Common myeloid progenitor, CD34-positive (primary cell): Measurements from ENCODE around the gene CST9L.

Experiments
- CTCF ChIA-PET: fragments of 350-600 bp; sonication (Branson Sonifier 250); formaldehyde crosslinking; loops from one replicate; lab custom pipeline; 2021; ENCODE audit warnings: antibody characterized with exemption; lab: Charles Lee
- POLR2A ChIA-PET: fragments of 350-600 bp; sonication (Branson Sonifier 250); formaldehyde crosslinking; loops from one replicate; lab custom pipeline; 2021; ENCODE audit warnings: antibody characterized with exemption; lab: Charles Lee
- DNase-seq, 3 donors: peaks; one replicate each; pipeline versions ENCODE4 v3.0.0 to v3.0.0-alpha.2; 2013
- H3K27ac ChIP-seq, 2 experiments: 1 replicate in 1 of 2; 2 replicates in 1 of 2; pipeline ENCODE4 v1.7.0; 2013; ENCODE audit warnings: inconsistent platforms in 2 of 2, low read length in 2 of 2, mild to moderate bottlenecking in 2 of 2, low read depth in 1 of 2, moderate library complexity in 1 of 2; ENCODE audit not compliant: severe bottlenecking in 2 of 2, insufficient read depth in 1 of 2, poor library complexity in 1 of 2
- H3K27me3 ChIP-seq, 5 experiments: replicated peaks in 2 of 5; 1 replicate in 3 of 5; 2 replicates in 2 of 5; pipeline versions ENCODE4 v1.6.1 to v1.7.0; 2013; ENCODE audit warnings: low read length in 4 of 5, mild to moderate bottlenecking in 2 of 5, moderate library complexity in 2 of 5, inconsistent platforms in 1 of 5; ENCODE audit not compliant: insufficient read depth in 5 of 5, control insufficient read depth in 4 of 5
- H3K36me3 ChIP-seq, 4 experiments: 1 replicate in 2 of 4; 2 replicates in 2 of 4; pipeline versions ENCODE4 v1.6.1 to v1.7.0; 2013; ENCODE audit warnings: low read length in 3 of 4, control low read depth in 1 of 4, mild to moderate bottlenecking in 1 of 4; ENCODE audit not compliant: control insufficient read depth in 4 of 4, insufficient read depth in 4 of 4
- H3K4me1 ChIP-seq, 4 experiments: 1 replicate in 3 of 4; 2 replicates in 1 of 4; pipeline versions ENCODE4 v1.6.1 to v1.7.1; 2013; ENCODE audit warnings: low read length in 3 of 4, mild to moderate bottlenecking in 3 of 4, control low read depth in 1 of 4, inconsistent platforms in 1 of 4, moderate library complexity in 1 of 4; ENCODE audit not compliant: control insufficient read depth in 4 of 4, insufficient read depth in 4 of 4; ENCODE audit errors: control extremely low read depth in 1 of 4
- H3K4me3 ChIP-seq, 7 experiments: 1 replicate in 4 of 7; 2 replicates in 3 of 7; pipeline versions ENCODE4 v1.5.1 to v1.7.0; 2013; ENCODE audit warnings: mild to moderate bottlenecking in 7 of 7, low read length in 6 of 7, moderate library complexity in 6 of 7, inconsistent platforms in 2 of 7, low read depth in 2 of 7, control low read depth in 1 of 7; ENCODE audit not compliant: insufficient read depth in 4 of 7, control insufficient read depth in 1 of 7; ENCODE audit errors: extremely low read depth in 1 of 7
- H3K9me3 ChIP-seq, 5 experiments: 1 replicate in 4 of 5; 2 replicates in 1 of 5; pipeline versions ENCODE4 v1.6.1 to v1.7.1; 2013; ENCODE audit warnings: low read length in 4 of 5, mild to moderate bottlenecking in 2 of 5, inconsistent platforms in 1 of 5, low read depth in 1 of 5, moderate library complexity in 1 of 5; ENCODE audit not compliant: control insufficient read depth in 4 of 5, insufficient read depth in 2 of 5; ENCODE audit errors: control extremely low read depth in 1 of 5
- WGBS: methylation state at CpG from one replicate; pipeline ENCODE4 v1.1.5; 2013; ENCODE audit not compliant: insufficient coverage; 5-methylcytosine and 5-hydroxymethylcytosine counted together

The CST9L gene

DNA sequence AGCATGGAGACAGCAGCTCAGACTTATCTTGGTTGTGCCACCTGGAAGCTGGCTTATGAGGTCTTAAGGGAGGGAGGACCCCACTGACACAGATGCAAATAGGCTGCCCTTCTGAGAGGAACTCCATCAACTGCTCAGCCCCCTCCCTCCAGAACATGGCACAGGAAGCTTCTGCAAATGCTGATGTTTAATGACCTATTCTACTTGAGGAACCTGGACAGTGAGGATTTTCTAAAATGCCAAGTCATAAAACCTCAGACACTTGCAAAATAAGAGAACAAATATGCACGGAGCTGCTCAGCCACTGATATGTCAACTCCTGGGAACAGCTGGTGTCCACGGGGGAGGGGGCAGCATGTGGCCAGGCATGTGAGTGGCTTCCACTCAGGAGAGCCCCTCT lies 34.0 kb upstream of the CST9L start:
- H3K27me3 ChIP-seq, result no peaks in the 10 kb centered on the region
- peak; percentile 55 to 93 (median 92) for DNase-seq
- H3K27ac ChIP-seq, result no peak overlapping the region
- 15% methylated on average over 2 of the region's 2 CpGs for WGBS
- no peaks in the 10 kb centered on the region for H3K9me3 ChIP-seq
- H3K36me3 ChIP-seq, result no peaks in the 10 kb centered on the region
- peaks cover 2 to 22% (median 14%) of the 10 kb centered on the region in 4 experiments for H3K4me1 ChIP-seq
- POLR2A ChIA-PET, result no interaction called here
- no peak overlapping the region for H3K4me3 ChIP-seq
- CTCF ChIA-PET, result interaction anchor here (1.0 to 1.3 kb wide), 3 partner anchors 10 to 160 kb away, joined by 3 to 6 read pairs (median 4); no protein-coding TSS in a partner anchor

GRCh38 chr20:23601715-23602114 lies 33.4 kb upstream of the CST9L start:
- H3K9me3 ChIP-seq, result no peaks in the 10 kb centered on the region
- no peak for DNase-seq
- no peak overlapping the region for H3K27ac ChIP-seq
- peaks cover 2 to 18% (median 13%) of the 10 kb centered on the region in 4 experiments for H3K4me1 ChIP-seq
- WGBS, result 92% methylated on average over 4 of the region's 4 CpGs
- no peaks in the 10 kb centered on the region for H3K27me3 ChIP-seq
- ChIA-PET POLR2A (no interaction called here), CTCF (interaction anchor here (1.0 to 1.3 kb wide), 4 partner anchors 10 to 161 kb away, joined by 3 to 6 read pairs (median 5); no protein-coding TSS in a partner anchor)
- H3K36me3 ChIP-seq, result no peaks in the 10 kb centered on the region
- H3K4me3 ChIP-seq, result no peak overlapping the region

- no peaks in the 10 kb centered on the region for H3K36me3 ChIP-seq
- no peaks in the 10 kb centered on the region for H3K9me3 ChIP-seq
- CTCF ChIA-PET, result interaction anchor here (0.7 to 2.4 kb wide), 2 partner anchors 11 to 156 kb away, joined by 3 to 9 read pairs; no protein-coding TSS in a partner anchor
- H3K4me3 ChIP-seq, result no peak overlapping the region
- no peak overlapping the region for H3K27ac ChIP-seq
- DNase-seq, result peak in 2 of 3 donors; percentile 12 to 35
- no peaks in the 10 kb centered on the region for H3K27me3 ChIP-seq
- POLR2A ChIA-PET, result no interaction called here
- peaks cover 2 to 17% (median 11%) of the 10 kb centered on the region in 4 experiments for H3K4me1 ChIP-seq
Measured at GRCh38 chr20:23598481-23598880, 30.2 kb upstream of the CST9L start.

DNA sequence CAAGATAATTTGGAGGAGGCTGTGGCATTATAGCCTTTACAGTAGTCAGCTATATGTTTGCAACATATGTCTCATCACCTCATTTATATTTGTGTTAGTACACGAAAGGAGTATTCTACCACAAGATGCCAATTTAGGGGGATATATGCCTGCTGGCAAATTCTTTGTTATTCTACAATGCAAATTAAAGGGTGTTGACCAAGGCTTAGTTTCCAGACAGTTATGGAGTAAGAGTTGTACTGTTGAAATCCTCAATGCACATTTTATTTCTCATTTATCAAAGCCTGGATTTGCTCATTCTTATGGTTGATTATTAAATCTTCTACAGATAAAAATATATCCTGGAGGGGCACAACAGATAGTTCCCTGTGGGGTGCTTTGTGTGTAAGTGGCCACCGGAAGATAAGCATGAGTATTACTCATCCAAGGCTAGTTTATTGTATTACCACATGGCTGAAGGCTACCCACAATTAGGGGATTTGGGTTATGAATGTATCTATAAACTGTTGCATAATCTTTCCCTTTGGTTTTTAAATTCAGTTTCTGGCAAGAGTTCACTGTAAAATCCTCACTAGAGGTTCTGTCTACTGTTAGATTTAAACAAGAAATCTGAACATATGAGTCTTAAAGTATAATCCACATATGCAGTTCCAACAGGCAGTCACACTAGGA lies 28.4 kb upstream of the CST9L start:
- Histone ChIP-seq H3K27me3 (no peaks in the 10 kb centered on the region), H3K4me1 (peaks cover 0 to 2% (median under 1%) of the 10 kb centered on the region in 4 experiments), H3K36me3 (no peaks in the 10 kb centered on the region), H3K9me3 (no peaks in the 10 kb centered on the region), H3K27ac (no peak overlapping the region), H3K4me3 (no peak overlapping the region)
- no CpG with 5 or more reads among the region's 2 CpGs for WGBS
- ChIA-PET CTCF (interaction anchor here (2.4 kb wide), 1 partner anchor 155 kb away, joined by 9 read pairs; no protein-coding TSS in a partner anchor), POLR2A (no interaction called here)
- peak in 1 of 3 donors; percentile 11 for DNase-seq

- no peaks in the 10 kb centered on the region for H3K9me3 ChIP-seq
- H3K27me3 ChIP-seq, result no peaks in the 10 kb centered on the region
- H3K4me1 ChIP-seq, result no peaks in the 10 kb centered on the region
- WGBS, result 100% methylated on average over 1 of the region's 1 CpG
- CTCF ChIA-PET, result no interaction called here
- no peak overlapping the region for H3K27ac ChIP-seq
- H3K4me3 ChIP-seq, result no peak overlapping the region
- no peak for DNase-seq
- POLR2A ChIA-PET, result no interaction called here
- no peaks in the 10 kb centered on the region for H3K36me3 ChIP-seq
Measured at GRCh38 chr20:23595941-23596340, 27.7 kb upstream of the CST9L start.

- DNase-seq, result no peak
- ChIA-PET POLR2A (no interaction called here), CTCF (no interaction called here)
- Histone ChIP-seq H3K27ac (no peak overlapping the region), H3K4me3 (peak overlapping the region in 1 of 7 experiments; percentile 48), H3K9me3 (no peaks in the 10 kb centered on the region), H3K27me3 (peaks cover 0 to 2% (median 0%) of the 10 kb centered on the region in 5 experiments), H3K36me3 (no peaks in the 10 kb centered on the region), H3K4me1 (peaks cover 0 to 10% (median 8%) of the 10 kb centered on the region in 4 experiments)
- 77% methylated on average over 2 of the region's 10 CpGs for WGBS
Measured at GRCh38 chr20:23588434-23589403, 20.4 kb upstream of the CST9L start.
